WTC11 (cell line): ENCODE results near the gene ARMC9.

Experiments used
- CTCF ChIP-seq: fragments of 200-600 bp; IDR thresholded peaks from 2 replicates; pipeline ENCODE4 v1.8.0; 2022; ENCODE audit warnings: antibody characterized with exemption
- E2F1 ChIP-seq: sonication (generic); formaldehyde crosslinking; IDR thresholded peaks from 2 replicates; pipeline ENCODE4 v1.8.0; 2022; ENCODE audit warnings: mild to moderate bottlenecking, missing genetic modification reagents
- JAZF1 ChIP-seq: fragments of 250-450 bp; sonication (Bioruptor Pico); IDR thresholded peaks from 2 replicates; pipeline ENCODE4 v1.9.0; 2021; ENCODE audit warnings: moderate library complexity, mild to moderate bottlenecking, inconsistent platforms
- MLX ChIP-seq: sonication (generic); formaldehyde crosslinking; IDR thresholded peaks from 2 replicates; pipeline ENCODE4 v1.8.1; 2023; ENCODE audit warnings: mild to moderate bottlenecking, missing genetic modification reagents, moderate library complexity
- TF ChIP-seq, protein P1 (sequence below): sonication (generic); formaldehyde crosslinking; IDR thresholded peaks from 2 replicates; pipeline ENCODE4 v1.8.1; 2023; ENCODE audit warnings: mild to moderate bottlenecking, missing genetic modification reagents, moderate library complexity

DNA sequence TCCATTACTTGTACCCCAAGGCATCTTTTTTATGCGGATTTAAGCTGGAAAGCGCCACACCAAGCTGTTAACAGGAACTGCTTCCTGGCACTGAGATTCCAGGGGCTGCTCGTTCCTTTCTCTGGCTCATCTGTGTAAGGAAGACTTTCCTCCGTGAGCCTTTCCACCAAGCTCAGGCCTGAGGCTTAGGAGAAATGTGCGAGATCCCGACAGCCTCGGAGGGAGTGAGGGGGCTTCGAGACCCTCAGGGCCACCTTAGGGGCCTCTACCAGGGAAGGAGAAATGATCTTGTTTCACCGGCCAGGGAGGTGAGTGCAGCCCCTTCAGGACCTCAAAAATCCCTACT lies 214.2 kb downstream of the ARMC9 start:
- TF ChIP-seq MLX (no peak), E2F1 (CRISPR knock-in tag) (no peak), CTCF (no peak), JAZF1 (CRISPR knock-in tag) (no peak)
- TF ChIP-seq, protein P1, sequence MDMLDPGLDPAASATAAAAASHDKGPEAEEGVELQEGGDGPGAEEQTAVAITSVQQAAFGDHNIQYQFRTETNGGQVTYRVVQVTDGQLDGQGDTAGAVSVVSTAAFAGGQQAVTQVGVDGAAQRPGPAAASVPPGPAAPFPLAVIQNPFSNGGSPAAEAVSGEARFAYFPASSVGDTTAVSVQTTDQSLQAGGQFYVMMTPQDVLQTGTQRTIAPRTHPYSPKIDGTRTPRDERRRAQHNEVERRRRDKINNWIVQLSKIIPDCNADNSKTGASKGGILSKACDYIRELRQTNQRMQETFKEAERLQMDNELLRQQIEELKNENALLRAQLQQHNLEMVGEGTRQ (CRISPR knock-in tag), result no peak
